KMS-11 (cell line): ENCODE data around the gene JRKL.
"Not testable (repeated sequence)": the region's sequence is repeated elsewhere in the genome, so short reads cannot be mapped to it uniquely, and the experiment has no call there.

ENCODE experiments used
- H2AFZ ChIP-seq: fragments of 200-600 bp; sonication (generic); 2 replicates; pipeline ENCODE4 v1.6.1; 2016; ENCODE audit warnings: antibody characterized with exemption, mixed run types, low read depth
- H3K27ac ChIP-seq: fragments of 200-600 bp; sonication (generic); 2 replicates; pipeline ENCODE4 v1.6.1; 2016; ENCODE audit warnings: mild to moderate bottlenecking, mixed run types
- H3K27me3 ChIP-seq: fragments of 200-600 bp; sonication (generic); 2 replicates; pipeline ENCODE4 v1.6.1; 2017; ENCODE audit warnings: mild to moderate bottlenecking, low read depth, mixed run types, moderate library complexity; ENCODE audit not compliant: insufficient read depth
- H3K36me3 ChIP-seq: fragments of 200-600 bp; sonication (generic); 2 replicates; pipeline ENCODE4 v1.6.1; 2017; ENCODE audit warnings: mild to moderate bottlenecking, mixed run types; ENCODE audit not compliant: insufficient read depth
- H3K4me1 ChIP-seq: fragments of 200-600 bp; sonication (generic); 2 replicates; pipeline ENCODE4 v1.6.1; 2016; ENCODE audit warnings: mild to moderate bottlenecking, low read depth, mixed run types; ENCODE audit not compliant: poor library complexity, severe bottlenecking
- H3K4me2 ChIP-seq: fragments of 200-600 bp; sonication (generic); 2 replicates; pipeline ENCODE4 v1.7.0; 2016; ENCODE audit warnings: mild to moderate bottlenecking, mixed run types
- H3K4me3 ChIP-seq: fragments of 200-600 bp; sonication (generic); IDR thresholded peaks from 2 replicates; pipeline ENCODE4 v1.6.1; 2017; ENCODE audit warnings: low read depth, low read length, mixed read lengths; ENCODE audit not compliant: insufficient read depth
- H3K79me2 ChIP-seq: fragments of 200-600 bp; sonication (generic); 2 replicates; pipeline ENCODE4 v1.6.1; 2016; ENCODE audit warnings: low read depth, mixed run types; ENCODE audit not compliant: insufficient read depth
- H3K9ac ChIP-seq: fragments of 200-600 bp; sonication (generic); 2 replicates; pipeline ENCODE4 v1.6.1; 2016; ENCODE audit warnings: mild to moderate bottlenecking, mixed run types
- H4K20me1 ChIP-seq: fragments of 200-600 bp; sonication (generic); 2 replicates; pipeline ENCODE4 v1.6.1; 2016; ENCODE audit warnings: mild to moderate bottlenecking, mixed run types; ENCODE audit not compliant: insufficient read depth
- TF ChIP-seq, protein P1 (sequence below): fragments of 200-600 bp; sonication (generic); conservative IDR thresholded peaks from 2 replicates; pipeline ENCODE4 v1.6.1; 2017; ENCODE audit warnings: low read depth, mild to moderate bottlenecking, antibody characterized with exemption, low read length, moderate library complexity, mixed read lengths

Gene JRKL

DNA sequence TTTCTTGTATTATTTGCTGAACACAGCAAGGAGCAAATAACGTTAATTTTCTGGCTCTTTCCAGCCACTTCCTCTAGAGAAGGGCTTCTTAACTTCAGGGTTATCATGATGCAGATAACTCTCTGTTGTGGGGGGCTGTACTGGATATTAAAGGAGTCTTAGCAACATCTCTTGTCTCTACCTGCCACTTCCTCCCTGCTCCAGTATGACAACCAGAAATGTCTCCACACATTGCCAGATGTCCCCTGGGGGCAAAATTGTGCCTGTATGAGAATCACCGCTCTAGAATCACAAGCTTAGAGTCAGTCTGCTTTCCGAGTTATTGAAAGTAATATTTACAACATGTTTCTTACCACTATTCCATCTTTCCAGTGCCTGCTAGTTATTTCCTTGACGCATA lies 6.8 kb downstream of the JRKL start:
- Histone ChIP-seq H3K27me3 (no peaks in the 10 kb centered on the region), H3K4me1 (peaks cover 4% of the 10 kb centered on the region), H3K9ac (no peak overlapping the region), H3K79me2 (no peaks in the 10 kb centered on the region), H3K4me3 (no peak overlapping the region), H2AFZ (no peak overlapping the region), H3K27ac (no peak overlapping the region), H4K20me1 (no peaks in the 10 kb centered on the region), H3K36me3 (no peaks in the 10 kb centered on the region), H3K4me2 (no peak overlapping the region)
- TF ChIP-seq, protein P1, sequence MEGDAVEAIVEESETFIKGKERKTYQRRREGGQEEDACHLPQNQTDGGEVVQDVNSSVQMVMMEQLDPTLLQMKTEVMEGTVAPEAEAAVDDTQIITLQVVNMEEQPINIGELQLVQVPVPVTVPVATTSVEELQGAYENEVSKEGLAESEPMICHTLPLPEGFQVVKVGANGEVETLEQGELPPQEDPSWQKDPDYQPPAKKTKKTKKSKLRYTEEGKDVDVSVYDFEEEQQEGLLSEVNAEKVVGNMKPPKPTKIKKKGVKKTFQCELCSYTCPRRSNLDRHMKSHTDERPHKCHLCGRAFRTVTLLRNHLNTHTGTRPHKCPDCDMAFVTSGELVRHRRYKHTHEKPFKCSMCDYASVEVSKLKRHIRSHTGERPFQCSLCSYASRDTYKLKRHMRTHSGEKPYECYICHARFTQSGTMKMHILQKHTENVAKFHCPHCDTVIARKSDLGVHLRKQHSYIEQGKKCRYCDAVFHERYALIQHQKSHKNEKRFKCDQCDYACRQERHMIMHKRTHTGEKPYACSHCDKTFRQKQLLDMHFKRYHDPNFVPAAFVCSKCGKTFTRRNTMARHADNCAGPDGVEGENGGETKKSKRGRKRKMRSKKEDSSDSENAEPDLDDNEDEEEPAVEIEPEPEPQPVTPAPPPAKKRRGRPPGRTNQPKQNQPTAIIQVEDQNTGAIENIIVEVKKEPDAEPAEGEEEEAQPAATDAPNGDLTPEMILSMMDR: no peak

DNA sequence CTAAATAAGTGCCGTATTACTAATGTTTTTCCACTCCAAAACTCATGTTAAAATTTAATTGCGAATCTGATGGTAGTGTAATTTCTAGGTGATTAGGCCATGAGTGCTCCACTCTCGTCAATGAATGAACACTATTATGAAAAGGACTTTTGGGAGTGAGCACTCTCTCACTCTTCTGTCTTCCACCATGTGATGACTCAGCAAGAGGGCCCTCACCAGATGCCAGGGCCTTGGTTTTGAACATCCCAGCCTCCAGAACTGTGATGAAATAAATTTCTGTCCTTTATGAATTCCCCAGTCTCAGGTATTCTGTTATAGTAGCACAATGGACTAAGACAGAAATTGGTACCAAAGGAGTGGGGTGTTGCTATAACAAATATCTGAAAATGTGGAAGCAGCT lies 8.1 kb downstream of the JRKL start:
- Histone ChIP-seq H3K4me2 (no peak overlapping the region), H3K27ac (no peak overlapping the region), H2AFZ (no peak overlapping the region), H3K4me1 (peaks cover 4% of the 10 kb centered on the region), H3K4me3 (no peak overlapping the region), H3K27me3 (no peaks in the 10 kb centered on the region), H3K9ac (no peak overlapping the region), H4K20me1 (no peaks in the 10 kb centered on the region), H3K79me2 (no peaks in the 10 kb centered on the region), H3K36me3 (no peaks in the 10 kb centered on the region)
- TF ChIP-seq, protein P1: no peak

DNA sequence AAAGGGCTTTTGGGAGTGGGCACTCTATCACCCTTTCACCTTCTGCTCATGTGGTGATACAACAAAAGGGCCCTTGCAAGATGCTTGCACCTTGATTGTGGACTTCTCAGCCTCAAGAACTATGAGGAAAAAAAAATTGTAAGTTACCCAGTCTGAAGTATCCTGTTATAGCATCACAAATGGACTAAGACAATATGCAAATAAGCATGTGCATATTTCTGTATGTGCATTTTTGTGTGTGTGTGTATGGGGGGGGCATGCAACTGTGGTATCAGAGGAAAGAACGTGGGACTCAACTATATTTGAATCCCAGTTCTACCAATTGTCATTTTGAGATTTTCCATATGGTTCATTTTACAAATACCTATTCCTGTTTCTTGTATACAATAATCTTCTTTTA lies 10.9 kb downstream of the JRKL start:
- Histone ChIP-seq H4K20me1 (no peaks in the 10 kb centered on the region), H3K27me3 (no peaks in the 10 kb centered on the region), H2AFZ (no peak overlapping the region), H3K27ac (no peak overlapping the region), H3K36me3 (no peaks in the 10 kb centered on the region), H3K4me1 (no peaks in the 10 kb centered on the region), H3K9ac (no peak overlapping the region), H3K4me3 (no peak overlapping the region), H3K4me2 (no peak overlapping the region), H3K79me2 (no peaks in the 10 kb centered on the region)
- TF ChIP-seq, protein P1: no peak

DNA sequence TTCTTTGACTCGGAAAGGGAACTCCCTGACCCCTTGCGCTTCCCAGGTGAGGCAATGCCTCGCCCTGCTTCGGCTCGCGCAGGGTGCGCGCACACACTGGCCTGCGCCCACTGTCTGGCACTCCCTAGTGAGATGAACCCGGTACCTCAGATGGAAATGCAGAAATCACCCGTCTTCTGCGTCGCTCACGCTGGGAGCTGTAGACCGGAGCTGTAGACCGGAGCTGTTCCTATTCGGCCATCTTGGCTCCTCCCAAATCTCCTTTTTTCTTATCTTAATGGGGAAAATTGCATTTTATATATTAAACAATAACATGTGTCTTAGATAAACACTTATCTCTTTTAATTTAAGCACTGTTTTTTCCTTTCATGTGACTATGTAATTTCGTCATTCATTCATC lies 21.6 kb downstream of the JRKL start:
- not testable (repeated sequence) for H3K27ac ChIP-seq, H3K9ac ChIP-seq, H3K4me3 ChIP-seq, H2AFZ ChIP-seq, H3K36me3 ChIP-seq, H4K20me1 ChIP-seq, H3K4me2 ChIP-seq, H3K79me2 ChIP-seq, H3K4me1 ChIP-seq, H3K27me3 ChIP-seq

DNA sequence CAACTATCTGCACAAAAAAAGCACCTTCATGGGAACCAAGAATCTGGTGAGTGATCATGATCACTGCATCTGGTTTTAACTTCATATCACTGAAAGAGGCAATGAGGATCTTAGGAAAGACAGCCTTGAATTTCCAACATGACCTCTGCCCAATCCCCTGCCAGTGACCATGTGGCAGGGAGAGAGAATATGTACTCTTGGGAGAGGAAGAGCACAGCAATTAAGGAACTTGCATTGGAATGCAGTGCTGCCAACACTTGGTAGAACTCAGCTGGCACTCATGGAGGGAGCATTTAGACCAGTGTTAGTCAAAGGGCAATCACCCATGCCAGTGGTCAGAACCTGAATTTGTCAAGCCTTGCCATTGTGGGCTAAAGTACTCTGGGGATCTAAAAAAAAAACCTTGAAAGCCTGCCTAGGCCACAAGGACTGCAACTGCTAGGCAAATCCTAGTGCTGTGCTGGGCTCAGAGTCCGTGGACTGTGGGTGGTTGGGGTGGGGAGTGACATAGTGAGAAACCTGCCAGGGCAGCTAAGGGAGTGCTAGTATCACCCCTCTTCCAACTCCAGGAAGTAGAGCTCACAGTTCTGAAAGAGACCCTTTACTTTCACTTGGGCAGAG lies 23.1 kb downstream of the JRKL start:
- H3K27ac ChIP-seq: no peak overlapping the region
- H4K20me1 ChIP-seq: no peaks in the 10 kb centered on the region
- H3K79me2 ChIP-seq: no peaks in the 10 kb centered on the region
- no peaks in the 10 kb centered on the region for H3K4me1 ChIP-seq
- H3K4me2 ChIP-seq: no peak overlapping the region
- TF ChIP-seq, protein P1: no peak
- no peaks in the 10 kb centered on the region for H3K36me3 ChIP-seq
- no peak overlapping the region for H3K9ac ChIP-seq
- H3K27me3 ChIP-seq: no peaks in the 10 kb centered on the region
- H2AFZ ChIP-seq: no peak overlapping the region
- no peak overlapping the region for H3K4me3 ChIP-seq
